Measurements from ENCODE around the gene PKD1.

The PKD1 gene

GRCh38 chr16:2063861-2064260 is 71.8 kb downstream of the PKD1 start:
- peaks cover 14 to 77% of the 10 kb centered on the region in 2 experiments; a peak in 2 of 3 replicates for H3K36me3 ChIP-seq (ENCODE audit: control insufficient read depth in 2 of 2, insufficient read depth in 1 of 2, low read length in 2 of 2)
- POLR2A ChIA-PET = interaction anchor here (1.0 to 1.2 kb wide), 2 partner anchors 19 to 91 kb away, joined by 3 to 4 read pairs; partner anchors contain the start of gene TRAF7
- H3K9me3 ChIP-seq (ENCODE audit: control insufficient read depth, insufficient read depth, low read depth, low read length) = no peaks in the 10 kb centered on the region
- TF ChIP-seq, protein P1, sequence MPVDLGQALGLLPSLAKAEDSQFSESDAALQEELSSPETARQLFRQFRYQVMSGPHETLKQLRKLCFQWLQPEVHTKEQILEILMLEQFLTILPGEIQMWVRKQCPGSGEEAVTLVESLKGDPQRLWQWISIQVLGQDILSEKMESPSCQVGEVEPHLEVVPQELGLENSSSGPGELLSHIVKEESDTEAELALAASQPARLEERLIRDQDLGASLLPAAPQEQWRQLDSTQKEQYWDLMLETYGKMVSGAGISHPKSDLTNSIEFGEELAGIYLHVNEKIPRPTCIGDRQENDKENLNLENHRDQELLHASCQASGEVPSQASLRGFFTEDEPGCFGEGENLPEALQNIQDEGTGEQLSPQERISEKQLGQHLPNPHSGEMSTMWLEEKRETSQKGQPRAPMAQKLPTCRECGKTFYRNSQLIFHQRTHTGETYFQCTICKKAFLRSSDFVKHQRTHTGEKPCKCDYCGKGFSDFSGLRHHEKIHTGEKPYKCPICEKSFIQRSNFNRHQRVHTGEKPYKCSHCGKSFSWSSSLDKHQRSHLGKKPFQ (tag by site-specific recombination; IDR thresholded peaks at IDR 0.05) = no peak
- no peak for TF ChIP-seq ZNF221 (tag by site-specific recombination; IDR thresholded peaks at IDR 0.05; ENCODE audit: borderline replicate concordance)
- no peak for TF ChIP-seq ZNF514 (tag by site-specific recombination; IDR thresholded peaks at IDR 0.05)
- TF ChIP-seq ZNF571 (tag by site-specific recombination; IDR thresholded peaks at IDR 0.05) = no peak
- no peak for TF ChIP-seq ZNF580 (tag by site-specific recombination; IDR thresholded peaks at IDR 0.05)
- no peak for TF ChIP-seq EGR2 (tag by site-specific recombination; IDR thresholded peaks at IDR 0.05; ENCODE audit: low read depth)
- TF ChIP-seq FEZF1 (tag by site-specific recombination; IDR thresholded peaks at IDR 0.05) = no peak
- TF ChIP-seq ZBTB20 (tag by site-specific recombination; IDR thresholded peaks at IDR 0.05) = no peak
- no peak for TF ChIP-seq ZNF37A (tag by site-specific recombination; IDR thresholded peaks at IDR 0.05)
- TF ChIP-seq ZNF433 (tag by site-specific recombination; IDR thresholded peaks at IDR 0.05; ENCODE audit: low read depth) = no peak
- TF ChIP-seq, protein P2, sequence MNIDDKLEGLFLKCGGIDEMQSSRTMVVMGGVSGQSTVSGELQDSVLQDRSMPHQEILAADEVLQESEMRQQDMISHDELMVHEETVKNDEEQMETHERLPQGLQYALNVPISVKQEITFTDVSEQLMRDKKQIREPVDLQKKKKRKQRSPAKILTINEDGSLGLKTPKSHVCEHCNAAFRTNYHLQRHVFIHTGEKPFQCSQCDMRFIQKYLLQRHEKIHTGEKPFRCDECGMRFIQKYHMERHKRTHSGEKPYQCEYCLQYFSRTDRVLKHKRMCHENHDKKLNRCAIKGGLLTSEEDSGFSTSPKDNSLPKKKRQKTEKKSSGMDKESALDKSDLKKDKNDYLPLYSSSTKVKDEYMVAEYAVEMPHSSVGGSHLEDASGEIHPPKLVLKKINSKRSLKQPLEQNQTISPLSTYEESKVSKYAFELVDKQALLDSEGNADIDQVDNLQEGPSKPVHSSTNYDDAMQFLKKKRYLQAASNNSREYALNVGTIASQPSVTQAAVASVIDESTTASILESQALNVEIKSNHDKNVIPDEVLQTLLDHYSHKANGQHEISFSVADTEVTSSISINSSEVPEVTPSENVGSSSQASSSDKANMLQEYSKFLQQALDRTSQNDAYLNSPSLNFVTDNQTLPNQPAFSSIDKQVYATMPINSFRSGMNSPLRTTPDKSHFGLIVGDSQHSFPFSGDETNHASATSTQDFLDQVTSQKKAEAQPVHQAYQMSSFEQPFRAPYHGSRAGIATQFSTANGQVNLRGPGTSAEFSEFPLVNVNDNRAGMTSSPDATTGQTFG (tag by site-specific recombination; IDR thresholded peaks at IDR 0.05; ENCODE audit: borderline replicate concordance) = no peak
- TF ChIP-seq ZNF302 (tag by site-specific recombination; IDR thresholded peaks at IDR 0.05; ENCODE audit: low read depth) = no peak
- no peak overlapping the region for H3K27ac ChIP-seq (ENCODE audit: extremely low read depth, low read depth, low read length)
- no peak overlapping the region for H3K4me3 ChIP-seq (ENCODE audit: low read depth, low read length)
- CTCF ChIA-PET = interaction anchor here (0.9 to 1.0 kb wide), 2 partner anchors 21 to 92 kb away, joined by 3 to 5 read pairs; partner anchors contain the start of gene TBL3
- no peaks in the 10 kb centered on the region for H3K4me1 ChIP-seq (ENCODE audit: control insufficient read depth, insufficient read depth, low read length)

DNA sequence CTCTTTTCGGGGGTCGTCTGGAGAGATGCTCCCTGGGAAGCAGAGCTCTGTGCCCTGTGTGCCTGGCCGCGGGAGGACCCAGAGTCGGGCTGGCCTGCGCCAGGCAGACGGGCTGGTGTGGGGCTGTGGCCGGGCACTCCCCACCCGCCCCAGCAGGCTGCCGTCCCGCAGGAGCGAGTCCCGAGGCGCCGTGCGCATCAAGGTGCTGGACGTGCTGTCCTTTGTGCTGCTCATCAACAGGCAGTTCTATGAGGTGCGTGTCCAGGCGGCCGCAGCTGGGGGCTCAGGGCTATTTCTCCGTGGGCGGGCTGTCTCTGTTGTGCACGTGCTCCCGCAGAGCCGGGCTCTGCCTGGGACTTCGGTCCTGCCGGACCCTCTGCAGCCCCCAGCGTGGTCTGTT is 72.9 kb downstream of the PKD1 start:
- ChIA-PET CTCF (no interaction called here), POLR2A (interaction anchor here (1.9 kb wide), 1 partner anchor 92 kb away, joined by 8 read pairs; the partner anchor contains the start of gene TRAF7)
- peaks cover 11 to 78% of the 10 kb centered on the region in 2 experiments; a peak in 2 of 3 replicates for H3K36me3 ChIP-seq (ENCODE audit: control insufficient read depth in 2 of 2, insufficient read depth in 1 of 2, low read length in 2 of 2)

More for the DNA sequence above, 72.9 kb downstream of the PKD1 start:
- Histone ChIP-seq H3K27ac (ENCODE audit: extremely low read depth, low read depth, low read length) (no peak overlapping the region), H3K4me3 (ENCODE audit: low read depth, low read length) (no peak overlapping the region), H3K9me3 (ENCODE audit: control insufficient read depth, insufficient read depth, low read depth, low read length) (no peaks in the 10 kb centered on the region), H3K4me1 (ENCODE audit: control insufficient read depth, insufficient read depth, low read length) (no peaks in the 10 kb centered on the region)
- no peak for TF ChIP-seq ZNF837 (tag by site-specific recombination; IDR thresholded peaks at IDR 0.05)
- TF ChIP-seq ZXDB (tag by site-specific recombination; IDR thresholded peaks at IDR 0.05) = no peak
- TF ChIP-seq ZNF140 (tag by site-specific recombination; IDR thresholded peaks at IDR 0.05) = no peak
- no peak for TF ChIP-seq ZNF670 (tag by site-specific recombination; IDR thresholded peaks at IDR 0.05; ENCODE audit: low read depth)
- TF ChIP-seq, protein P3, sequence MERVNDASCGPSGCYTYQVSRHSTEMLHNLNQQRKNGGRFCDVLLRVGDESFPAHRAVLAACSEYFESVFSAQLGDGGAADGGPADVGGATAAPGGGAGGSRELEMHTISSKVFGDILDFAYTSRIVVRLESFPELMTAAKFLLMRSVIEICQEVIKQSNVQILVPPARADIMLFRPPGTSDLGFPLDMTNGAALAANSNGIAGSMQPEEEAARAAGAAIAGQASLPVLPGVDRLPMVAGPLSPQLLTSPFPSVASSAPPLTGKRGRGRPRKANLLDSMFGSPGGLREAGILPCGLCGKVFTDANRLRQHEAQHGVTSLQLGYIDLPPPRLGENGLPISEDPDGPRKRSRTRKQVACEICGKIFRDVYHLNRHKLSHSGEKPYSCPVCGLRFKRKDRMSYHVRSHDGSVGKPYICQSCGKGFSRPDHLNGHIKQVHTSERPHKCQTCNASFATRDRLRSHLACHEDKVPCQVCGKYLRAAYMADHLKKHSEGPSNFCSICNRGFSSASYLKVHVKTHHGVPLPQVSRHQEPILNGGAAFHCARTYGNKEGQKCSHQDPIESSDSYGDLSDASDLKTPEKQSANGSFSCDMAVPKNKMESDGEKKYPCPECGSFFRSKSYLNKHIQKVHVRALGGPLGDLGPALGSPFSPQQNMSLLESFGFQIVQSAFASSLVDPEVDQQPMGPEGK (tag by site-specific recombination; IDR thresholded peaks at IDR 0.05) = no peak
- no peak for TF ChIP-seq ZNF529 (tag by site-specific recombination; IDR thresholded peaks at IDR 0.05; ENCODE audit: insufficient replicate concordance)
- TF ChIP-seq SP7 (tag by site-specific recombination; IDR thresholded peaks at IDR 0.05) = no peak
- no peak for TF ChIP-seq ZNF335 (tag by site-specific recombination; conservative IDR thresholded peaks at IDR 0.05)
- no peak for TF ChIP-seq ZNF214 (tag by site-specific recombination; IDR thresholded peaks at IDR 0.05; ENCODE audit: borderline replicate concordance)
- TF ChIP-seq ZNF423 (tag by site-specific recombination; IDR thresholded peaks at IDR 0.05) = no peak
- no peak for TF ChIP-seq KLF9 (tag by site-specific recombination; IDR thresholded peaks at IDR 0.05; ENCODE audit: low read depth)
- no peak for TF ChIP-seq ZNF174 (tag by site-specific recombination; IDR thresholded peaks at IDR 0.05)
- no peak for TF ChIP-seq EGR2 (tag by site-specific recombination; IDR thresholded peaks at IDR 0.05; ENCODE audit: low read depth)
- no peak for TF ChIP-seq ZNF26 (tag by site-specific recombination; IDR thresholded peaks at IDR 0.05)
- no peak for TF ChIP-seq ZNF138 (tag by site-specific recombination; IDR thresholded peaks at IDR 0.05; ENCODE audit: borderline replicate concordance)
- no peak for TF ChIP-seq ZNF571 (tag by site-specific recombination; IDR thresholded peaks at IDR 0.05)
